Fibroblast of peridontal ligament (primary cell): ENCODE results near the gene COL9A3.
"Not testable (repeated sequence)": the region's sequence is repeated elsewhere in the genome, so short reads cannot be mapped to it uniquely, and the experiment has no call there.

Experiments used
- DNase-seq: peaks from one replicate; pipeline ENCODE4 v3.0.0-alpha.2; 2010; ENCODE audit errors: extremely low read depth

COL9A3 gene

GRCh38 chr20:62835931-62836861 is 19.3 kb downstream of the COL9A3 start:
- DNase-seq, result no peak

- no peak for DNase-seq
Measured at GRCh38 chr20:62836967-62837490, 20.2 kb downstream of the COL9A3 start.

DNA sequence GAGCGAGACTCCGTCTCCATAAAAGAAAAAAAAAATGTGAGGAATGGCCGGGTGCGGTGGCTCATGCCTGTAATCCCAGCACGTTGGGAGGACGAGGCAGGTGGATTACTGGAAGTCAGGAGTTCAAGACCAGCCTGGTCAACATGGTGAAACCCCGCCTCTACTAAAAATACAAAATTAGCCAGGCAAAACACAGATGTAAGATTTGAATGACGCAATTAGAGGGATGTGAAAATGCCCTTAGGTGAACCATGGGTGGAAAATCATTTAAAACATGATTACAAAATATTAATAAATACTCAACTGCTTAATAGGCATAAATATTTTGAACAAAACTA is 20.9 kb downstream of the COL9A3 start:
- no peak for DNase-seq

GRCh38 chr20:62838128-62838891 is 21.5 kb downstream of the COL9A3 start:
- DNase-seq, result peak; percentile 27

DNA sequence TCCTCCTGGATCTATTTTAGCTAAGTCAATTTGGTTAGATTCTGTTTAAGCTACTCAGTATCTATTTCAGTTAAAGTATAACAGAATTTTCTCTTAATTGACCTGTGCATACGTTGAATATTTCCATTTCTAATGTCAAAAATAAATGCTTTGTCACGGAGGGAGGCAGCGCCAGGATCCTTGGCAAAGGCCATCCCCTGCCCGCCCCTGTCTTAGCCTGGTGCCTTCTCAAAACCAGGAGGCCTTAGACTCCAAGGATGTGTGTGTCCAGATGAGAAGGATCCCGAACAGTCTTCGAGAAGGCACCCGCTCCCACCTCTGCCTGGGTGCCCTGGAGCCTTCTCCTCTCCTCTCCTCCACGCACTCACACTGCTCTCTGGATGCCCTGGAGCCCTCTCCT is 22.4 kb downstream of the COL9A3 start:
- no peak for DNase-seq

DNA sequence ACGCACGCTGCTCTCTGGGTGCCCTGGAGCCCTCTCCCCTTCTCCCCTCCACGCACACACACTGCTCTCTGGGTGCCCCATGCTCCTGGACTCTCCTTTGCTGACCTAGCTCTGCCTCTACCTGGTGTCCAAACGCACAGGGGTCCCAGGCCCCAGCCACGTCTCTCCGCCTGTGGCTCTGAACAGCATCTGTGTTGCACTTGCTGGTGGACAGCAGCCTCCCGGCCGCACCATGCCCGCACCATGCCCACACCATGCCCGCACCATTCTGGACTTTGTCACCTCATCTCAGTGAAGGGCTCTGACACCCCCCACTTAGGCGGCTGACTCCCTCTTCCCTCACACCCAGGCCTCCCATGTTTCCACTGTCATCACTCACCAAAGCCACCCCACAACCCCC is 23.0 kb downstream of the COL9A3 start:
- no peak for DNase-seq

GRCh38 chr20:62840244-62841197 is 23.7 kb downstream of the COL9A3 start:
- no peak for DNase-seq

- no peak for DNase-seq
Measured at GRCh38 chr20:62841705-62842212, 24.9 kb downstream of the COL9A3 start.

DNA sequence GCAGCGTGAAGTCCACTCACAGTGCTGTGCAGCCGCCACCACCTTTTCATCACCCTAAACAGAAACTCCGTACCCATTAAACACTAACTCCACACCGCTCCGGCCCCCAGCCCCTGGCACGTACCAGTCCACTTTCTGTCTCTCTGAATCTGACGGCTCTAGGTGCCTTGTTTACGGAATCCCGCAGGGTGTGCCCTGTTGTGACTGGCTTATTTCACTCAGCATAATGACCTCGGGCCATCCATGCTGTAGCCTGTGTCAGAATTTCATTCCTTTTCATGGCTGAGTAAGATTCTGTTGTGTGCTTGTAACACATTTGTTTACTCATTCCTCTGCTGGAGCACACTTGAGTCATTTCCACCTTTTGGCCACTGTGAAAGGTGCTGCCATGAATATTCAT is 26.8 kb downstream of the COL9A3 start:
- DNase-seq, result no peak

GRCh38 chr20:62844182-62844581 is 27.3 kb downstream of the COL9A3 start:
- DNase-seq, result no peak

GRCh38 chr20:62845416-62846160 is 28.7 kb downstream of the COL9A3 start:
- DNase-seq, result no peak

DNA sequence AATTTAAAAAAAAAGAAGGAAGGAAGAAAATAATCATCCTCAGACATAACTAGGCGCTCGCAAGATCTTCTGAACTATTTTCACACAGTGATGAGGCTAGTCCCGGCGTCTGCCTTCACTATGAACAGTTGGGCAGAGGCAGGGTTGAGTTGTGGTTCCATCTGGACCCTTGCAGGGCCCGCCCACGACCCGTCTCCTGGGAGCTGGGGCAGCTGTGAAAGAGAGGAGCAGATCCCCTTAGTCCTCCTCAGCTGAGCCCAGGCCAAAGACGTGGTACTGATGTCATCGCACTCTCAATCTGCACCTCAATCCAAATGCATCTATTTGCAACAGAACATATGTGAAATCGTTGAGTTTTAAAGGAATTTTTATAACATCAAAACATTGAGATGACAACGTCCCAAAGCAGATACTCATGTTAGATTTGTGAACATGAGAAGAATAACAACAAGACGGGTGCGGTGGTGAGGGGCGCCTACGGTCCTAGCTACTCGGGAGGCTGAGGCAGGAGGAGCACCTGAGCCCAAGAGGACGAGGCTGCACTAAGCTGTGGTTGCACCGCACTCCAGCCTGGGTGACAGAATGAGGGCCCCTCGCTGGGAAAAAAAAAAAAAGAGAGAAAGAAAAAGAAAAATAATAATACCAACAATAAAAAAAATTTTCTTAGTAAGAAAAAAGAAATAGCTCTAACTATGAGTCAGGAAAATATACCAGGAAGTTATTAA is 29.5 kb downstream of the COL9A3 start:
- no peak for DNase-seq

- DNase-seq, result not testable (repeated sequence)
Measured at GRCh38 chr20:62848917-62849316, 32.1 kb downstream of the COL9A3 start.

- DNase-seq, result no peak
Measured at GRCh38 chr20:62849431-62849830, 32.6 kb downstream of the COL9A3 start.

DNA sequence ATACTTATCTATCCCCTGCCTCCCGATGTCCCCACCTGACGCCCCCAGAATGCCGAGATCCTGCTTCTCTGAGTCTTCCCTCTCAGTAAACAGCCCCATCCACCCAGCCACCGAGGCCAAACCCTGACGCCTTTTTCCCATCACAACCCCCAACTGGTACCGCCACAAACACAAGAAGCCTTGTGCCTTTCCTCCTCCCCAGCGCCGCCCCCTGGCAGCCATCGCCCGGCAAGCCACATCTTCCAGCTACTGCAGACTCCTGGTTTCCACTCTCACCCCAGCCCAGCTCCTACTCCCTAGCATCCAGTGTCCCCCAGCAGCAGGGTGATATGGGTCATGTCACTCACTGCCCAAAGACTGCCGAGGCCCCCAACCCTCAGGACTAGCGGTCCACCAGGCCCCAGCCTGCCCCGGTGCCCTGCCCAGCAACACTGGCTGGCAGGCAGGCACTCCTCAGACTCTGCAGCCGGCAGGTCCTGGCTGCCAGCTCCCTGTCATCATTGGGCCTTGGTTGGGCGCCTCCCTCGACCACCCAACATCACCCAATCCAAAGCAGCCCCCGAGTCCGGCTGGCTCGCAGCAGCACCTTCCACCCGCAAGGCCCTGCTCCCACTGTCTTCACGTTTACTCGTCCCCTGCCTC is 33.6 kb downstream of the COL9A3 start:
- no peak for DNase-seq

DNA sequence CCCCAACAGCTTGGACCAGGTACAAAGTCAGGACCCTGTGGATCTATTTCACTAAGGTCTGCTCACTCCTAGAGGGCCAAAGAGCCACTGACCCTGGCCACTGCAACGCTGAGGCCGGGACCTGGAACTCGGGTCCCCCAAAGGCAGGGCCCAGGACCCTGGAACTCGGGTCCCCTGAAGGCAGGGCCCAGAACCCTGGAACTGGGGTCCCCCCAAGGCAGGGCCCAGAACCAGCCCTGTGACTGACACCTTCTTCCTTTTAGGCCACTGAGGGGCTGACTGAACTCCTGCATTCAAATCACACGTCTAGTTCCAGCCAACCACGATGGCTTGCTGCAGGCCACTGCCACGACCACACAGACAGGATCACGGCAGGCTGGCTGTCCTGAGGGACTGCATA is 35.3 kb downstream of the COL9A3 start:
- no peak for DNase-seq

- DNase-seq, result no peak
Measured at GRCh38 chr20:62852841-62853240, 36.0 kb downstream of the COL9A3 start.

DNA sequence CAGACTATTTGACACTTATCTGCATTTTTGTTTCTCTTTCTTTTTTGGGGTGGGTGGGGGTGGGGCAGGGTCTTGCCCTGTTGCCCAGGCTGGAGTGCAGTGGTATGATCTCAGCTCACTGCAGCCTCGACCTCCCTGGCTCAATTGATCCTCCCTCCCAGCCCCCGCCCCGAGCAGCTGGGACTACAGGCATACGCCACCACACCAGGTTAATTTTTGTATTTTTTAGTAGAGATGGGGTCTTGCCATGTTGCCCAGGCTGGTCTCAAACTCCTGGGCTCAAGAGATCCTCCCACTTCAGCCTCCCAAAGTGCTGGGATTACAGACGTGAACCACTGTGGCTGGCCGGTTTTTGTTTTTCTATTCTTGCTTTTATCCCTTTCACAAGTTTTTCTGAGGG is 36.5 kb downstream of the COL9A3 start:
- DNase-seq, result not testable (repeated sequence)

GRCh38 chr20:62854121-62854520 is 37.3 kb downstream of the COL9A3 start:
- no peak for DNase-seq

- DNase-seq, result no peak
Measured at GRCh38 chr20:62855120-62855519, 38.3 kb downstream of the COL9A3 start.
